PC-3 (cell line): ENCODE measurements around the gene KRTAP12-4. TPM values are rescaled to one million over a fixed set of nuclear protein-coding genes. Genes with fewer than 3 reads are reported as not detected.
"Not testable (repeated sequence)": the region's sequence is repeated elsewhere in the genome, so short reads cannot be mapped to it uniquely, and the experiment has no call there.

ENCODE experiments used
- ATAC-seq: fragments of 200-7000 bp; cut with Tn5 transposase; 2 replicates; pipeline ENCODE4 v1.9.1; 2020; ENCODE audit warnings: mild to moderate bottlenecking, moderate library complexity
- BruUV-seq: library from RNA; stranded (reverse); fragments of 400-500 nt; replicated peaks from 2 replicates; lab custom pipeline; 2021; lab: Mats Ljungman, UMichigan
- CTCF ChIA-PET: fragments of 300-600 bp; sonication (Branson Sonifier 250); formaldehyde crosslinking; loops from one replicate; lab custom pipeline; 2022; ENCODE audit warnings: antibody characterized with exemption; lab: Charles Lee
- POLR2A ChIA-PET: fragments of 300-600 bp; sonication (Branson Sonifier 250); formaldehyde crosslinking; loops from one replicate; lab custom pipeline; 2022; ENCODE audit warnings: antibody characterized with exemption; ENCODE audit not compliant: unreplicated experiment; lab: Charles Lee
- DNase-seq: peaks from one replicate; pipeline ENCODE4 v3.0.0-alpha.2; 2015
- H2AFZ ChIP-seq: fragments of 300-600 bp; sonication (generic); 2 replicates; pipeline ENCODE4 v1.6.0; 2016; ENCODE audit warnings: antibody characterized with exemption, low read length
- H3F3A ChIP-seq: fragments of 300-600 bp; sonication (generic); one replicate; pipeline ENCODE4 v1.6.0; 2017; ENCODE audit warnings: antibody characterized with exemption, low read length, control low read depth, mild to moderate bottlenecking; ENCODE audit not compliant: unreplicated experiment
- H3K27ac ChIP-seq: fragments of 300-600 bp; sonication (generic); 2 replicates; pipeline ENCODE4 v1.5.1; 2016; ENCODE audit warnings: mild to moderate bottlenecking, low read length
- H3K27me3 ChIP-seq: fragments of 300-600 bp; sonication (generic); 2 replicates; pipeline ENCODE4 v1.6.1; 2016; ENCODE audit warnings: low read length, mixed read lengths
- H3K36me3 ChIP-seq: fragments of 300-600 bp; sonication (generic); 2 replicates; pipeline ENCODE4 v1.6.1; 2016; ENCODE audit warnings: low read depth, mixed run types, low read length, mixed read lengths
- H3K4me1 ChIP-seq: fragments of 300-600 bp; sonication (generic); 2 replicates; pipeline ENCODE4 v1.5.1; 2016; ENCODE audit warnings: low read length; ENCODE audit not compliant: insufficient read depth
- H3K4me2 ChIP-seq: fragments of 300-600 bp; sonication (generic); 2 replicates; pipeline ENCODE4 v1.6.0; 2016; ENCODE audit warnings: low read length
- H3K4me3 ChIP-seq: fragments of 300-600 bp; sonication (generic); 2 replicates; pipeline ENCODE4 v1.5.1; 2016; ENCODE audit warnings: mild to moderate bottlenecking, low read length, mixed read lengths
- H3K79me2 ChIP-seq: fragments of 300-600 bp; sonication (generic); 2 replicates; pipeline ENCODE4 v1.6.1; 2017; ENCODE audit warnings: low read length, mixed read lengths
- H3K9ac ChIP-seq: fragments of 300-600 bp; sonication (generic); 2 replicates; pipeline ENCODE4 v1.6.0; 2016; ENCODE audit warnings: mild to moderate bottlenecking, low read length
- H3K9me2 ChIP-seq: fragments of 300-600 bp; sonication (generic); replicated peaks from 2 replicates; pipeline ENCODE4 v1.6.1; 2016; ENCODE audit warnings: mixed run types, low read length, mixed read lengths
- H3K9me3 ChIP-seq: fragments of 300-600 bp; sonication (generic); 2 replicates; pipeline ENCODE4 v1.6.1; 2016; ENCODE audit warnings: low read length, mixed read lengths
- H4K20me1 ChIP-seq: fragments of 300-600 bp; sonication (generic); 2 replicates; pipeline ENCODE4 v1.6.1; 2016; ENCODE audit warnings: low read length, mixed read lengths
- EZH2 ChIP-seq: fragments of 300-600 bp; sonication (generic); IDR thresholded peaks from one replicate; pipeline ENCODE4 v1.6.1; 2017; ENCODE audit warnings: antibody characterized with exemption, mild to moderate bottlenecking, low read length; ENCODE audit not compliant: unreplicated experiment
- EZH2phosphoT487 ChIP-seq: fragments of 300-600 bp; sonication (generic); IDR thresholded peaks from 2 replicates; pipeline ENCODE4 v1.6.1; 2018; ENCODE audit warnings: mild to moderate bottlenecking, antibody characterized with exemption, low read length, borderline replicate concordance
- intact Hi-C: fragments of 100-400 bp; cut with micrococcal nuclease; formaldehyde crosslinking; loops from 2 replicates; pipeline ENCODE4 v1.9.0; 2023
- total RNA-seq: library from RNA; depleted of rRNA; stranded (reverse); fragments of >200 nt; gene quantifications from 2 replicates; pipeline ENCODE4 v1.2.3, GENCODE V29; 2014
- TF ChIP-seq, protein P1 (sequence below): fragments of 300-600 bp; sonication (generic); conservative IDR thresholded peaks from 2 replicates; pipeline ENCODE4 v1.5.1; 2017; ENCODE audit warnings: antibody characterized with exemption, low read depth, mild to moderate bottlenecking, low read length

The KRTAP12-4 gene
- total RNA-seq, 1 experiment from 2014 or later: not detected

DNA sequence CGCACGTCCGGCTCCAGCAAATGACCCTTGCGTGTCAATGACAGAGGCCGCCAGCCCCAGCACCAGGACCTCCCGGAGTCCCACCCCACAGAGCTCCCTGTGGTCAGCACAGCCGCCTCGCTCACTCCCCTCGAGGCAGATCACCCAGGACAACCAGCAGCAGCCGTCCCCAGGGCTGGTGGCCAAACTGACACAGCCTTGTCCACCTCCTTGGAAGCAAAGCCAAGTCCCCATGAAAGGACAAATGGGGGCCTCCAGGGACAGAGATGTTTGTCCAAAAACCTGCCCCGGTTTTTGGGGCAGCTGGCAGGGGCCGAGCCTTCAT is 15.2 kb downstream of the KRTAP12-4 start:
- Histone ChIP-seq H2AFZ (no peak overlapping the region), H3F3A (no peaks in the 10 kb centered on the region), H3K4me3 (no peak overlapping the region), H3K4me2 (no peak overlapping the region), H3K9me2 (no peaks in the 10 kb centered on the region), H3K36me3 (no peaks in the 10 kb centered on the region), H3K9ac (no peak overlapping the region), H3K4me1 (no peaks in the 10 kb centered on the region), H3K27ac (no peak overlapping the region), H3K9me3 (no peaks in the 10 kb centered on the region), H4K20me1 (no peaks in the 10 kb centered on the region), H3K79me2 (no peaks in the 10 kb centered on the region), H3K27me3 (no peaks in the 10 kb centered on the region)
- no peak for DNase-seq
- CTCF ChIA-PET: no interaction called here
- ATAC-seq: no peak
- no peak for TF ChIP-seq EZH2
- TF ChIP-seq EZH2phosphoT487: no peak
- TF ChIP-seq, protein P1, sequence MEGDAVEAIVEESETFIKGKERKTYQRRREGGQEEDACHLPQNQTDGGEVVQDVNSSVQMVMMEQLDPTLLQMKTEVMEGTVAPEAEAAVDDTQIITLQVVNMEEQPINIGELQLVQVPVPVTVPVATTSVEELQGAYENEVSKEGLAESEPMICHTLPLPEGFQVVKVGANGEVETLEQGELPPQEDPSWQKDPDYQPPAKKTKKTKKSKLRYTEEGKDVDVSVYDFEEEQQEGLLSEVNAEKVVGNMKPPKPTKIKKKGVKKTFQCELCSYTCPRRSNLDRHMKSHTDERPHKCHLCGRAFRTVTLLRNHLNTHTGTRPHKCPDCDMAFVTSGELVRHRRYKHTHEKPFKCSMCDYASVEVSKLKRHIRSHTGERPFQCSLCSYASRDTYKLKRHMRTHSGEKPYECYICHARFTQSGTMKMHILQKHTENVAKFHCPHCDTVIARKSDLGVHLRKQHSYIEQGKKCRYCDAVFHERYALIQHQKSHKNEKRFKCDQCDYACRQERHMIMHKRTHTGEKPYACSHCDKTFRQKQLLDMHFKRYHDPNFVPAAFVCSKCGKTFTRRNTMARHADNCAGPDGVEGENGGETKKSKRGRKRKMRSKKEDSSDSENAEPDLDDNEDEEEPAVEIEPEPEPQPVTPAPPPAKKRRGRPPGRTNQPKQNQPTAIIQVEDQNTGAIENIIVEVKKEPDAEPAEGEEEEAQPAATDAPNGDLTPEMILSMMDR: no peak
- POLR2A ChIA-PET: no interaction called here
- intact Hi-C loops: no loop called here
- BruUV-seq: no TSS peak

DNA sequence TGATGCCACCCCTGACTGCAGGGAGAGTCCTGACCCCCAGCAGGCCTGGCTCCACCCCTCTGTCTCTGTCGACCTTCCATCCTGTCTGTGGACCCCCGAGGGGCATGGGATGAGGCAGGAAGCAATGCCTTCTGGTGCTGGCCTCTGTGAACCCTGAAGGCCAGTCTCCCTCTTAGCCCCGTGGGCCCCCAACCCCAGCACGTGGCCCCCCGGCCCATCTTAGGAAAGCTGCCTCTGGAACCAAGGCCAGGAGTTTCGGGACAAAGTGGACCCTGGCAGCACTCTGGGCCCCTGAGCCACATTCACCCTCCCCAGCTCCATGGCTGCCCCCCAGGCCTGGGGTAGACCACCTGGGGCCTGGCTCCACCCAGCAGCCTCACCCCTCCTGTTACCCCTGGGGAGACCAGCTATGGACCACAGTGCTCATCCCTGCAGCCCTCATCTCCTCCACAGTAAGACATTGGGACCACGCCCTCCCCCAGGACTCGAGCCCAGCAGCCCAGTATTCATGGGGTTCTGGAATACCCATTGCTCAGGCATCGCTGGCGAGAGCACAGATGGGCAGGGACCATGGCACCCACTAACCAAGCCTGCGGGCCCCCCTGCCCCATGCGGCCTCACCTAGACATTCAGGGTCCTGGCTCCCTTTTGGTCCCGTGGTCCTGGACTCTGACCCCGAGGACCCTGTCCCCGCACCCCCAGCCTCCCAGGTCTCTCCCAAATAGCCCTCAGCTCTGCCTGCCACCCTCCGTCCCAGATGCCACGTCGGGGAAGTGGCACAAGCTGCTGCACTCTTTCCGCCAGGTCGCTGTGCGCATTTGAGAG is 15.7 kb downstream of the KRTAP12-4 start:
- ATAC-seq, intact Hi-C loops, H3K36me3 ChIP-seq, H3K27ac ChIP-seq, H2AFZ ChIP-seq, H3K4me2 ChIP-seq, CTCF ChIA-PET, H3F3A ChIP-seq, BruUV-seq, H3K4me1 ChIP-seq, H4K20me1 ChIP-seq, H3K9me3 ChIP-seq, H3K27me3 ChIP-seq, H3K79me2 ChIP-seq, H3K9me2 ChIP-seq, H3K9ac ChIP-seq, POLR2A ChIA-PET, H3K4me3 ChIP-seq, DNase-seq: not testable (repeated sequence)

DNA sequence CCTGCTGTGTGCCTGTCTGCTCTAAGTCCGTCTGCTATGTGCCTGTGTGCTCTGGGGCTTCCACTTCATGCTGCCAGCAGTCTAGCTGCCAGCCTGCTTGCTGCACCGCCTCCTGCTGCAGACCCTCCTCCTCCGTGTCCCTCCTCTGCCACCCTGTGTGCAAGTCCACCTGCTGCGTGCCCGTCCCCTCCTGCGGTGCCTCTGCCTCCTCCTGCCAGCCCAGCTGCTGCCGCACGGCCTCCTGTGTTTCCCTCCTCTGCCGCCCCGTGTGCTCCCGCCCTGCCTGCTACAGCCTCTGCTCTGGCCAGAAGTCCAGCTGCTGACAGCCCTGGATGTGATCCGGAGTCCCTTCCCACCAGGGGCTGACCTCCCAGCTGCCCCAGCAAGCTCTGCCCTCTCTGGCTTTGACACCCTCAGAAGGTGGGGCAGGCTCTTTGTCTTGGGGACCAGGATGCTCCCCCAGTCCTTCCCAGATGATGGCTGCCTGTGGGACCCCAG is 16.6 kb downstream of the KRTAP12-4 start:
- H3F3A ChIP-seq, H3K79me2 ChIP-seq, H3K9ac ChIP-seq, ATAC-seq, BruUV-seq, H3K4me2 ChIP-seq, H2AFZ ChIP-seq, H3K9me2 ChIP-seq, CTCF ChIA-PET, H4K20me1 ChIP-seq, H3K27me3 ChIP-seq, H3K9me3 ChIP-seq, H3K4me1 ChIP-seq, DNase-seq, H3K27ac ChIP-seq, H3K36me3 ChIP-seq, intact Hi-C loops, POLR2A ChIA-PET, H3K4me3 ChIP-seq: not testable (repeated sequence)
